Keratinocyte (primary cell): ENCODE measurements around the gene HTR3E. TPM values are rescaled to one million over a fixed set of nuclear protein-coding genes. Genes with fewer than 3 reads are reported as not detected.

Source experiments
- DNase-seq: peaks from one replicate; pipeline ENCODE4 v3.0.0-alpha.2; 2011; ENCODE audit warnings: low read depth, missing footprints, low spot score
- FAIRE-seq: peaks from 2 replicates; lab custom pipeline; 2011; peaks lifted over from hg19 to GRCh38; lab: Jason Lieb, UNC
- H2AFZ ChIP-seq: 2 replicates; pipeline ENCODE4 v1.6.0; 2012; ENCODE audit warnings: low read length, control low read depth, inconsistent platforms; ENCODE audit not compliant: control insufficient read depth
- H3K27ac ChIP-seq: 2 replicates; pipeline ENCODE4 v1.5.1; 2011; ENCODE audit warnings: low read length; ENCODE audit not compliant: control insufficient read depth, insufficient read depth
- H3K27me3 ChIP-seq: 3 replicates; pipeline ENCODE4 v1.6.0; 2011; ENCODE audit warnings: low read length; ENCODE audit not compliant: control insufficient read depth, insufficient read depth; ENCODE audit errors: extremely low read depth
- H3K36me3 ChIP-seq, 2 experiments: 2 replicates in 1 of 2; 3 replicates in 1 of 2; pipeline ENCODE4 v1.5.1; 2011; ENCODE audit warnings: low read length in 2 of 2, mild to moderate bottlenecking in 1 of 2; ENCODE audit not compliant: control insufficient read depth in 2 of 2, insufficient read depth in 2 of 2; ENCODE audit errors: extremely low read depth in 1 of 2
- H3K4me1 ChIP-seq: 3 replicates; pipeline ENCODE4 v1.5.1; 2011; ENCODE audit warnings: low read length; ENCODE audit not compliant: control insufficient read depth, insufficient read depth; ENCODE audit errors: extremely low read depth
- H3K4me2 ChIP-seq: 3 replicates; pipeline ENCODE4 v1.6.0; 2011; ENCODE audit warnings: low read depth, low read length; ENCODE audit not compliant: control insufficient read depth, insufficient read depth; ENCODE audit errors: extremely low read depth
- H3K4me3 ChIP-seq, 3 experiments: fragments of 200-600 bp in 1 of 3; sonication (generic) in 1 of 3; 2 replicates in 2 of 3; 3 replicates in 1 of 3; pipeline ENCODE4 v1.5.1; 2011 to 2016; ENCODE audit warnings: low read length in 3 of 3, mild to moderate bottlenecking in 3 of 3, control low read depth in 2 of 3, inconsistent platforms in 1 of 3, low read depth in 1 of 3, mixed read lengths in 1 of 3, mixed run types in 1 of 3, moderate library complexity in 1 of 3; ENCODE audit not compliant: control insufficient read depth in 2 of 3, insufficient read depth in 2 of 3; ENCODE audit errors: extremely low read depth in 1 of 3
- H3K79me2 ChIP-seq: 2 replicates; pipeline ENCODE4 v1.6.0; 2012; ENCODE audit warnings: low read length; ENCODE audit not compliant: control insufficient read depth, insufficient read depth
- H3K9ac ChIP-seq: 3 replicates; pipeline ENCODE4 v1.6.0; 2011; ENCODE audit warnings: low read length; ENCODE audit not compliant: control insufficient read depth, insufficient read depth; ENCODE audit errors: extremely low read depth
- H3K9me1 ChIP-seq: 3 replicates; pipeline ENCODE4 v1.6.0; 2011; ENCODE audit warnings: low read length; ENCODE audit not compliant: control insufficient read depth, insufficient read depth; ENCODE audit errors: extremely low read depth
- H3K9me3 ChIP-seq: 2 replicates; pipeline ENCODE4 v1.5.1; 2012; ENCODE audit warnings: low read depth, low read length; ENCODE audit not compliant: control insufficient read depth
- H4K20me1 ChIP-seq: 3 replicates; pipeline ENCODE4 v1.6.0; 2011; ENCODE audit warnings: low read length; ENCODE audit not compliant: control insufficient read depth, insufficient read depth; ENCODE audit errors: extremely low read depth
- EZH2 ChIP-seq: IDR thresholded peaks from one replicate; pipeline ENCODE4 v1.6.1; 2012; ENCODE audit warnings: inconsistent platforms, mild to moderate bottlenecking, low read length, moderate library complexity
- dilution Hi-C: fragments of 300-500 bp; cut with MboI; formaldehyde crosslinking; loops from one replicate; pipeline ENCODE4 v1.7.0; 2020; ENCODE audit warnings: low sequenced_read_pairs; ENCODE audit not compliant: extremely low pct_ligation_motif_present
- polyA plus RNA-seq, 5 experiments: library from polyadenylated mRNA; depleted of rRNA in 3 of 5; stranded (reverse) in 3 of 5; stranded (forward) in 1 of 5; unstranded in 1 of 5; fragments of >200 nt; gene quantifications; 1 replicate in 1 of 5; 2 replicates in 3 of 5; 3 replicates in 1 of 5; pipeline versions ENCODE4 v1.2.1 to v1.2.3, GENCODE V29; 2011 to 2012; ENCODE audit warnings: missing spikeins in 2 of 5, low read depth in 1 of 5, low replicate concordance in 1 of 5
- TF ChIP-seq, protein P1 (sequence below), 3 experiments: IDR thresholded peaks in 1 of 3; conservative IDR thresholded peaks in 1 of 3; optimal IDR thresholded peaks in 1 of 3; 2 replicates in 2 of 3; 3 replicates in 1 of 3; pipeline versions ENCODE3 to v1.5.1; 2011; ENCODE audit warnings: low read length in 3 of 3, mild to moderate bottlenecking in 3 of 3, moderate library complexity in 2 of 3, control low read depth in 1 of 3, inconsistent platforms in 1 of 3; ENCODE audit not compliant: insufficient read depth in 2 of 3; ENCODE audit errors: extremely low read depth in 1 of 3

Gene HTR3E
- polyA plus RNA-seq, 1 donor (not counting 4 experiments of a cell fraction or from before 2014, with no cell fraction given): not detected

DNA sequence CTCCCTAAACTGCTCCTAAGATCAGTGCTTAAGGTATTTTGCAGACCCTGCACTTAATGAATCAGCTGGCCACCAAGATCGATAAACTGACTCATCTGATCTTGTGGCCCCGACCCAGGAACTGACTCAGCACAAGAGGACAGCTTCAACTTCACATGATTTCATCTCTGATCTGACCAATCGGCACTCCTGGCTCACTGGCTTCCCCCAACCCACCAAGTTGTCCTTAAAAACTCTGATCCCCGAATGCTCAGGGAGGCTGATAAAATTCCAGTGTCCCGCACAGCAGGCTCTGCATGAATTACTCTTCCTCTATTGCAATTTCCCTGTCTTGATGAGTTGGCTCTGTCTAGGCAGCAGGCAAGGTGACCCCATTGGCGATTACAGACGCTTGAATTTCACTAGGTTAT lies 13.5 kb downstream of the HTR3E start:
- no peaks in the 10 kb centered on the region for H3K27me3 ChIP-seq
- dilution Hi-C loops: no loop called here
- no peaks in the 10 kb centered on the region for H3K79me2 ChIP-seq
- DNase-seq (no peak), FAIRE-seq (peak; percentile 49)
- H3K9me3 ChIP-seq: no peaks in the 10 kb centered on the region
- no peaks in the 10 kb centered on the region for H3K9me1 ChIP-seq
- no peak overlapping the region for H3K4me3 ChIP-seq
- H3K36me3 ChIP-seq: no peaks in the 10 kb centered on the region
- no peak overlapping the region for H3K27ac ChIP-seq
- TF ChIP-seq, protein P1, sequence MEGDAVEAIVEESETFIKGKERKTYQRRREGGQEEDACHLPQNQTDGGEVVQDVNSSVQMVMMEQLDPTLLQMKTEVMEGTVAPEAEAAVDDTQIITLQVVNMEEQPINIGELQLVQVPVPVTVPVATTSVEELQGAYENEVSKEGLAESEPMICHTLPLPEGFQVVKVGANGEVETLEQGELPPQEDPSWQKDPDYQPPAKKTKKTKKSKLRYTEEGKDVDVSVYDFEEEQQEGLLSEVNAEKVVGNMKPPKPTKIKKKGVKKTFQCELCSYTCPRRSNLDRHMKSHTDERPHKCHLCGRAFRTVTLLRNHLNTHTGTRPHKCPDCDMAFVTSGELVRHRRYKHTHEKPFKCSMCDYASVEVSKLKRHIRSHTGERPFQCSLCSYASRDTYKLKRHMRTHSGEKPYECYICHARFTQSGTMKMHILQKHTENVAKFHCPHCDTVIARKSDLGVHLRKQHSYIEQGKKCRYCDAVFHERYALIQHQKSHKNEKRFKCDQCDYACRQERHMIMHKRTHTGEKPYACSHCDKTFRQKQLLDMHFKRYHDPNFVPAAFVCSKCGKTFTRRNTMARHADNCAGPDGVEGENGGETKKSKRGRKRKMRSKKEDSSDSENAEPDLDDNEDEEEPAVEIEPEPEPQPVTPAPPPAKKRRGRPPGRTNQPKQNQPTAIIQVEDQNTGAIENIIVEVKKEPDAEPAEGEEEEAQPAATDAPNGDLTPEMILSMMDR (optimal IDR thresholded peaks at IDR 0.05 in 1 of 3, IDR thresholded peaks at IDR 0.05 in 1 of 3, conservative IDR thresholded peaks at IDR 0.05 in 1 of 3; ENCODE audit: extremely low read depth in 1 of 3, insufficient read depth in 2 of 3, low read length in 3 of 3): no peak
- TF ChIP-seq EZH2: no peak
- H4K20me1 ChIP-seq: no peaks in the 10 kb centered on the region
- no peak overlapping the region for H3K4me2 ChIP-seq
- H3K4me1 ChIP-seq: peaks cover 5% of the 10 kb centered on the region
- no peak overlapping the region for H3K9ac ChIP-seq
- no peak overlapping the region for H2AFZ ChIP-seq

DNA sequence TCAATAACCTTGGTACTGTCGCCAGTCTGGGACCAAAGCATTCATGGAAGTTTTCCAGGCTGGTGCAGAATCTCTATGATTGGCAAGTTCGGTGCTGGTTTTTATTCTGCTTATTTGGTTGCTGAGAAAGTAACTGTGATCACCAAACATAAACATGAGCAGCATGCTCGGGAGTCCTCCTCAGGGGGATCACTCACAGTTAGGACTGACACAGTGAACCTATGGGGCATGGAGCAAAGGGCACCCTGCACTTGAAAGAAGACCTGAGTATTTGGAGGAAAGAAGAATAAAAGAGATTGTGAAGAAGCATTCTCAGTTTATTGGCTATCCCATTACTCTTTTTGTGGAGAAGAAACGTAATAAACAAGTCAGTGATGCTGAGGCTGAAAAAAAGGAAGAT lies 19.2 kb downstream of the HTR3E start:
- no peak overlapping the region for H3K9ac ChIP-seq
- TF ChIP-seq EZH2: no peak
- TF ChIP-seq, protein P1 (optimal IDR thresholded peaks at IDR 0.05 in 1 of 3, IDR thresholded peaks at IDR 0.05 in 1 of 3, conservative IDR thresholded peaks at IDR 0.05 in 1 of 3; ENCODE audit: extremely low read depth in 1 of 3, insufficient read depth in 2 of 3, low read length in 3 of 3): no peak
- no peaks in the 10 kb centered on the region for H4K20me1 ChIP-seq
- dilution Hi-C loops: no loop called here
- no peaks in the 10 kb centered on the region for H3K27me3 ChIP-seq
- FAIRE-seq (no peak), DNase-seq (no peak)
- no peaks in the 10 kb centered on the region for H3K36me3 ChIP-seq
- no peaks in the 10 kb centered on the region for H3K79me2 ChIP-seq
- no peak overlapping the region for H3K4me3 ChIP-seq
- no peaks in the 10 kb centered on the region for H3K9me3 ChIP-seq
- H3K9me1 ChIP-seq: no peaks in the 10 kb centered on the region
- H3K27ac ChIP-seq: no peak overlapping the region
- no peak overlapping the region for H2AFZ ChIP-seq
- H3K4me2 ChIP-seq: no peak overlapping the region
- H3K4me1 ChIP-seq: no peaks in the 10 kb centered on the region
